ENCODE data around the gene POLR2C. TPM values are rescaled to one million over a fixed set of nuclear protein-coding genes. Genes with fewer than 3 reads are reported as not detected.

Gene POLR2C
- total RNA-seq (ENCODE audit: unreplicated experiment): 52.1 TPM
- long read RNA-seq, transcript POLR2C-201 (9 exons, 2,057 nt): major isoform, 51 of 59 reads
- long read RNA-seq, partial matches to known transcripts: 0 of 59 reads
- long read RNA-seq, other reads (novel, unspliced or antisense): 6 of 59 reads

DNA sequence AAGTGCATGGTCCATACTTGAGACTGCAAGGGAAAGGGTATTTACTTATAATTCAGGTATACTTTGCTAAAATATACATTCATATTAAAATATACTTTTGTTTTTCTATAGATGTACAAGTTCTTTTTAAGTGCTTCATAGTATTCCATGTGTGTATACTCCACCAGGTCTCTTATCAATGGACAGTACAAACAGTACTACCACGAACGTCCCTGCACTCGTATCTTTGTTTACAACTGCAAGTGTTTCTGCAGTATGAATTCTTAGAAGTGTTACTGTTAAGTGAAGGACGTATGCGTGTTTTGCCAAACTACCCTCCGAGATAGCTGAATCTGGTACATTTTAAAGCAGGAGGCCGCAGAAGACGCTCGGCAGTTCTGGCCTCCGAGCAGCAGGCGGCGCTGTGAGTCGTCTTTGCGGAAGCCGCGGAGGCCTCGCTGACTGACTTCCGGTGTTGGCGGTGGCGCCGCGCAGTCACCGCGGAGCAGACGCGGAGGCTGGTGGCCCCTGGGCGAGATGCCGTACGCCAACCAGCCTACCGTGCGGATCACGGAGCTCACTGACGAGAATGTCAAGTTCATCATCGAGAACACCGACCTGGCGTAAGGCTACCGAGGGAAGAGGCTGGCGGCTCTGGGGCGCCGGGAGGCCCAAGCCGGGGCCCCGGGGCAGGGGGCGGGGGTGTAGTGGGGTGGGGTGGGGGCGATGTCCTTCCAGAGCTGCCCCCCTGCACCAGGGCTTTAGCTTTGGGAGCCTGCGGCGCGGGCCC lies at the start of gene POLR2C:
TSS of gene POLR2C (plus strand) at position 471 of the 769 bp plus-strand sequence. CDS start at position 517, 46 bp downstream.
- H3K27me3 Mint-ChIP-seq (ENCODE audit: unreplicated experiment): peaks cover 2% of the 10 kb centered on the region
- no peaks in the 10 kb centered on the region for H3K9me3 Mint-ChIP-seq (ENCODE audit: unreplicated experiment)
- H3K27ac Mint-ChIP-seq (ENCODE audit: unreplicated experiment): peak within 1 kb of the TSS; percentile 95
- TF ChIP-seq, protein P1, sequence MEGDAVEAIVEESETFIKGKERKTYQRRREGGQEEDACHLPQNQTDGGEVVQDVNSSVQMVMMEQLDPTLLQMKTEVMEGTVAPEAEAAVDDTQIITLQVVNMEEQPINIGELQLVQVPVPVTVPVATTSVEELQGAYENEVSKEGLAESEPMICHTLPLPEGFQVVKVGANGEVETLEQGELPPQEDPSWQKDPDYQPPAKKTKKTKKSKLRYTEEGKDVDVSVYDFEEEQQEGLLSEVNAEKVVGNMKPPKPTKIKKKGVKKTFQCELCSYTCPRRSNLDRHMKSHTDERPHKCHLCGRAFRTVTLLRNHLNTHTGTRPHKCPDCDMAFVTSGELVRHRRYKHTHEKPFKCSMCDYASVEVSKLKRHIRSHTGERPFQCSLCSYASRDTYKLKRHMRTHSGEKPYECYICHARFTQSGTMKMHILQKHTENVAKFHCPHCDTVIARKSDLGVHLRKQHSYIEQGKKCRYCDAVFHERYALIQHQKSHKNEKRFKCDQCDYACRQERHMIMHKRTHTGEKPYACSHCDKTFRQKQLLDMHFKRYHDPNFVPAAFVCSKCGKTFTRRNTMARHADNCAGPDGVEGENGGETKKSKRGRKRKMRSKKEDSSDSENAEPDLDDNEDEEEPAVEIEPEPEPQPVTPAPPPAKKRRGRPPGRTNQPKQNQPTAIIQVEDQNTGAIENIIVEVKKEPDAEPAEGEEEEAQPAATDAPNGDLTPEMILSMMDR (IDR thresholded peaks at IDR 0.05; ENCODE audit: unreplicated experiment): peak; percentile 95
- H3K4me3 Mint-ChIP-seq (ENCODE audit: unreplicated experiment): peak within 1 kb of the TSS; percentile 100
- peaks cover 9% of the 10 kb centered on the region for H3K4me1 Mint-ChIP-seq (ENCODE audit: unreplicated experiment)
- H3K36me3 Mint-ChIP-seq (ENCODE audit: low read depth, unreplicated experiment): peaks cover 22% of the 10 kb centered on the region
- peak; percentile 95 for DNase-seq (ENCODE audit: low spot score)

DNA sequence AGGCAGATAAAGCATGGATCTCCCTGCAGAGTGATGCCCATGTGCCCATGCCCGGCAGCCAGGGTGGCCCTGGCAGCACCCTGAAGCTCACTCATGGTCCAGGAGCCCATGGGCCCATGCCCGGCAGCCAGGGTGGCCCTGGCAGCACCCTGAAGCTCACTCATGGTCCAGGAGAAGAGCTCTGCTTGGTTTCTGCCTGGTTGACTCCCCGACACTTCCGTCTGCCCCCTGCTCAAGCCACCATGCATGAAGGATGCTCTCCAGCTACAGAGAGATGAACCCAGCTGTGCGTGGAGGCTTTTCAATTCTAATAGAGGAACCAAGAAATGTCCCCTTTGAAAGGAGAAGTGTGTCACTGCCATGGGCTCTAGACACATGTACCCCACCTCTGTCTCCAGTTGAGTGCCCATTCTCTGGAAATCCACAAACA lies 49.2 kb upstream of the POLR2C start:
- H3K4me1 Mint-ChIP-seq (ENCODE audit: unreplicated experiment): peaks cover 28% of the 10 kb centered on the region
- no peak for DNase-seq (ENCODE audit: low spot score)
- H3K27me3 Mint-ChIP-seq (ENCODE audit: unreplicated experiment): peaks cover 15% of the 10 kb centered on the region
- H3K36me3 Mint-ChIP-seq (ENCODE audit: low read depth, unreplicated experiment): no peaks in the 10 kb centered on the region
- no peak overlapping the region for H3K4me3 Mint-ChIP-seq (ENCODE audit: unreplicated experiment)
- no peak overlapping the region for H3K27ac Mint-ChIP-seq (ENCODE audit: unreplicated experiment)
- H3K9me3 Mint-ChIP-seq (ENCODE audit: unreplicated experiment): no peaks in the 10 kb centered on the region
- TF ChIP-seq, protein P1 (IDR thresholded peaks at IDR 0.05; ENCODE audit: unreplicated experiment): no peak

DNA sequence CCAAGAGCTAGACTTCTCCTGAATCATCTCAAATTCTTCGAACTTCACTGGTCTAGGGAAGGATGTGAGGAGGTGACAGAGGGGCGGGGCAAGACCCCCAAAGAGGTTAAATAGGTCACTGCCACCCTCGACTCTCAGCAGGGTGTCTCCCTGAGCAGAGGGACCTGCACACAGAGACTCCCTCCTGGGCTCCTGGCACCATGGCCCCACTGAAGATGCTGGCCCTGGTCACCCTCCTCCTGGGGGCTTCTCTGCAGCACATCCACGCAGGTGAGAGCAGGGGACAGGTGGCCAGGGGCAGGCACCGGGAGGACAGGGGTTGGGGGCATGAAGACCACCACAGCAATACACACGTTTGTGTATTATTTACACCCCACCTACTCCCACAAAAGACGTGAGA lies 48.7 kb upstream of the POLR2C start:
- no peak overlapping the region for H3K27ac Mint-ChIP-seq (ENCODE audit: unreplicated experiment)
- H3K4me1 Mint-ChIP-seq (ENCODE audit: unreplicated experiment): peaks cover 28% of the 10 kb centered on the region
- H3K27me3 Mint-ChIP-seq (ENCODE audit: unreplicated experiment): peaks cover 15% of the 10 kb centered on the region
- no peaks in the 10 kb centered on the region for H3K36me3 Mint-ChIP-seq (ENCODE audit: low read depth, unreplicated experiment)
- TF ChIP-seq, protein P1 (IDR thresholded peaks at IDR 0.05; ENCODE audit: unreplicated experiment): no peak
- no peak for DNase-seq (ENCODE audit: low spot score)
- no peak overlapping the region for H3K4me3 Mint-ChIP-seq (ENCODE audit: unreplicated experiment)
- no peaks in the 10 kb centered on the region for H3K9me3 Mint-ChIP-seq (ENCODE audit: unreplicated experiment)

DNA sequence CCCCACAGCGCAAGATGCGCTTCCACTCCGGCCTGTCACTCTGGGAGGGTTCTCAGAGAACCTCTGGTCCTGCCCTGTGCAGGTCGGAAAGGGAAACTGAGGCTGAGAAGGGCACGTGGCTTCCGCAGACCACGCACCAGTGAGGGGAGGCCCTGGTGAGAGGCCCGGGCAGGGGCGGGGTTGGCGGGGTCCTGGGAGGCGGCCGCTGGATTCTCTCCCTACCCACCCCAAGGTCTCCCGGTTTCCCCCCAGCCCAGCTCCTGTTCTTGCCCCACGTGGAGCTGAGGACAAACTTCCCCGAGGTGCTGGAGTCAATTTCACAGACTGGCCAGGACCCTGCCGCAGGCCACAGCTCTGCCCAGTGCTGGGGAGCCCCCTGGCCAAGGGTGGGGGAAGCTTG lies 46.4 kb upstream of the POLR2C start:
- Mint-ChIP-seq H3K27ac (ENCODE audit: unreplicated experiment) (no peak overlapping the region), H3K4me1 (ENCODE audit: unreplicated experiment) (peaks cover 18% of the 10 kb centered on the region), H3K36me3 (ENCODE audit: low read depth, unreplicated experiment) (no peaks in the 10 kb centered on the region), H3K27me3 (ENCODE audit: unreplicated experiment) (peaks cover 12% of the 10 kb centered on the region), H3K9me3 (ENCODE audit: unreplicated experiment) (no peaks in the 10 kb centered on the region), H3K4me3 (ENCODE audit: unreplicated experiment) (no peak overlapping the region)
- TF ChIP-seq, protein P1 (IDR thresholded peaks at IDR 0.05; ENCODE audit: unreplicated experiment): no peak
- DNase-seq (ENCODE audit: low spot score): no peak

DNA sequence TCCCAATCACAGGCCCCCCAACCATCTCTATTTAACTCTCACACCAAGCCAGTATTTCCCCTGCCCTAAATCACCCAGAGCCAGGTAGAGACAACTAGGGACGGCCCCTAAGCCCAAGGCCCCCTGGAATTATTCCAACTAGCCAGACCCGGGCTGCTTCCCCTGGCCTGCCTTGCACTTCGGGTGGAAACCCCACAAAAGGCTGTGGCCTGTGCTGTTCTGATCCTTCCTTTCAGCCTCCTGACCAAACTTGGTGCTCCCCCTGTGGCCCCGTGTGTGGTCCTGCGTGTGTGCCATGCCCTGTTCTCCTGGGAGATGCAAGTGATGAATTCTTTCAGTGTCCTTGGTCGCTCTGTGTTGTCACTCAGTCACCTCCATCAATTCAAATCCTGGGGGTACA lies 43.0 kb upstream of the POLR2C start:
- TF ChIP-seq, protein P1 (IDR thresholded peaks at IDR 0.05; ENCODE audit: unreplicated experiment): no peak
- DNase-seq (ENCODE audit: low spot score): no peak
- Mint-ChIP-seq H3K27me3 (ENCODE audit: unreplicated experiment) (peaks cover 9% of the 10 kb centered on the region), H3K36me3 (ENCODE audit: low read depth, unreplicated experiment) (no peaks in the 10 kb centered on the region), H3K4me3 (ENCODE audit: unreplicated experiment) (no peak overlapping the region), H3K27ac (ENCODE audit: unreplicated experiment) (peak overlapping the region; percentile 61), H3K9me3 (ENCODE audit: unreplicated experiment) (no peaks in the 10 kb centered on the region), H3K4me1 (ENCODE audit: unreplicated experiment) (peaks cover 23% of the 10 kb centered on the region)
